ENCODE data around the gene ZSWIM4. TPM values are rescaled to one million over a fixed set of nuclear protein-coding genes. Genes with fewer than 3 reads are reported as not detected.

Gene ZSWIM4
- total and polyA plus RNA-seq, 10 of the 15 experiments (the other 5 are each of a cell fraction or from before 2014, with no cell fraction given) = 0.73 to 11.1 (median 1.8) TPM; not detected in 2

DNA sequence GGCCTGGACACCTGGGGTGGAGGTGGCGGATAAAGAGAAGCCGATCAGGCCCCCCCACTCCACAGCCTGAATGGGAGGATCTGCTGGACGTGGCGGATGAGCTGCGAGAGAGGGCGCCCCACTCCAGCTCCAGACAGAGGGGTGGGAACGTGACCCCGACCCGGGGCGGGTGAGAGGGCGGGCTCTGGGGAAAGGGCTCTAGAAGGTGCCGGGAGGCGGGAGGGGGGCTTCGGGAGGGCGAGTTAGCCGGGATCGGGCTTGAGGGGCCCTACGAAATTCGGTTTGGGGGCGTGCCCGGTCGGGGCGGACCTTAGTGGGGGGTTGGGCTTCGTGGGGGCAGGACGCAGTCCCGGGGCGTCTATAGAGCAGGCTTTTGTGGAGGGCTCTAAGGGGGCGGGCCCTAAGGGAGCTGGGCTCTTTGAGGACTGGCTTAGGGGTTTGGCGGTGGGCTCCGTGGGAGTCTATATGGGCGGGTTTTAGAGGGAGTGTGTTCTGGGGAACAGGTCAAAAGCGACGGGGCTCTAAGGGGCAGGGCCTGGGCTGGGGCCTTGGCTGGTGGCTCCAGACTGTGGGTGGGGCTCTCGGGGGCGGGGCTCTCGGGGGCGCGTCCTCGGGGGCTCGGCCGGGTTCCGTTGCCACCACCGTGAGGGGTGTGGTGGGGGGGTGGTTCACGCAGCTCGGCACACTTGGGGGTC, 77.6 kb downstream of the ZSWIM4 start:
- H3K9me3 ChIP-seq (replicated peaks; ENCODE audit: control insufficient read depth, insufficient read depth, low read length) = no peaks in the 10 kb centered on the region
- no peak overlapping the region for H3K9ac ChIP-seq (ENCODE audit: control insufficient read depth, insufficient read depth, low read length)
- peak overlapping the region; percentile 44 for H2AFZ ChIP-seq (ENCODE audit: control insufficient read depth, low read depth, low read length)
- intact Hi-C loops (cut with micrococcal nuclease; ENCODE audit: unreplicated experiment) (no loop called here), in situ Hi-C loops (cut with MboI) (no loop called here)
- peak overlapping the region; percentile 48; the same call in 1 of the 2 replicates for H3K4me2 ChIP-seq (ENCODE audit: control insufficient read depth, insufficient read depth)
- FAIRE-seq (no peak), ATAC-seq (peak; percentile 78), DNase-seq (ENCODE audit: low read depth, low spot score) (no peak)
- 6% methylated on average over 31 of the region's 45 CpGs for WGBS (ENCODE audit: insufficient coverage, insufficient replicate concordance, low lambda C conversion rate, missing lambda C conversion rate)
- BruUV-seq (replicated peaks) = no TSS peak
- ChIA-PET CTCF (interaction anchor here (0.6 to 3.1 kb wide), 3 partner anchors 10 to 98 kb away, joined by 3 to 13 read pairs (median 3); partner anchors contain the start of gene C19orf53), RAD21 (ENCODE audit: unreplicated experiment) (interaction anchor here (0.6 to 3.1 kb wide), 7 partner anchors 10 to 708 kb away, joined by 3 to 13 read pairs (median 4); no protein-coding TSS in a partner anchor), POLR2A (interaction anchor here (0.6 to 1.0 kb wide), 4 partner anchors 10 to 243 kb away, joined by 3 to 5 read pairs (median 3); no protein-coding TSS in a partner anchor), SMC1A (ENCODE audit: uncharacterized antibody, unreplicated experiment) (interaction anchor here (1.0 to 1.5 kb wide), 2 partner anchors 204 to 275 kb away, joined by 3 read pairs; no protein-coding TSS in a partner anchor)
- TF ChIP-seq FOS (IDR thresholded peaks at IDR 0.05; ENCODE audit: borderline replicate concordance, extremely low read depth, insufficient read length) (no peak), CREB1 (IDR thresholded peaks at IDR 0.05; ENCODE audit: low read depth) (no peak), YBX1 (IDR thresholded peaks at IDR 0.05) (no peak), IKZF1 (conservative IDR thresholded peaks at IDR 0.05) (no peak), BHLHE40 (IDR thresholded peaks at IDR 0.05; ENCODE audit: borderline replicate concordance in 1 of 2, low read depth in 2 of 2, low read length in 1 of 2) (peak in 1 of 2 experiments; percentile 54; a peak in 1 of 4 replicates)
- TF ChIP-seq, protein P1, sequence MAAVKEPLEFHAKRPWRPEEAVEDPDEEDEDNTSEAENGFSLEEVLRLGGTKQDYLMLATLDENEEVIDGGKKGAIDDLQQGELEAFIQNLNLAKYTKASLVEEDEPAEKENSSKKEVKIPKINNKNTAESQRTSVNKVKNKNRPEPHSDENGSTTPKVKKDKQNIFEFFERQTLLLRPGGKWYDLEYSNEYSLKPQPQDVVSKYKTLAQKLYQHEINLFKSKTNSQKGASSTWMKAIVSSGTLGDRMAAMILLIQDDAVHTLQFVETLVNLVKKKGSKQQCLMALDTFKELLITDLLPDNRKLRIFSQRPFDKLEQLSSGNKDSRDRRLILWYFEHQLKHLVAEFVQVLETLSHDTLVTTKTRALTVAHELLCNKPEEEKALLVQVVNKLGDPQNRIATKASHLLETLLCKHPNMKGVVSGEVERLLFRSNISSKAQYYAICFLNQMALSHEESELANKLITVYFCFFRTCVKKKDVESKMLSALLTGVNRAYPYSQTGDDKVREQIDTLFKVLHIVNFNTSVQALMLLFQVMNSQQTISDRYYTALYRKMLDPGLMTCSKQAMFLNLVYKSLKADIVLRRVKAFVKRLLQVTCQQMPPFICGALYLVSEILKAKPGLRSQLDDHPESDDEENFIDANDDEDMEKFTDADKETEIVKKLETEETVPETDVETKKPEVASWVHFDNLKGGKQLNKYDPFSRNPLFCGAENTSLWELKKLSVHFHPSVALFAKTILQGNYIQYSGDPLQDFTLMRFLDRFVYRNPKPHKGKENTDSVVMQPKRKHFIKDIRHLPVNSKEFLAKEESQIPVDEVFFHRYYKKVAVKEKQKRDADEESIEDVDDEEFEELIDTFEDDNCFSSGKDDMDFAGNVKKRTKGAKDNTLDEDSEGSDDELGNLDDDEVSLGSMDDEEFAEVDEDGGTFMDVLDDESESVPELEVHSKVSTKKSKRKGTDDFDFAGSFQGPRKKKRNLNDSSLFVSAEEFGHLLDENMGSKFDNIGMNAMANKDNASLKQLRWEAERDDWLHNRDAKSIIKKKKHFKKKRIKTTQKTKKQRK (IDR thresholded peaks at IDR 0.05; ENCODE audit: low read depth, low read length) = no peak
- TF ChIP-seq, protein P2, sequence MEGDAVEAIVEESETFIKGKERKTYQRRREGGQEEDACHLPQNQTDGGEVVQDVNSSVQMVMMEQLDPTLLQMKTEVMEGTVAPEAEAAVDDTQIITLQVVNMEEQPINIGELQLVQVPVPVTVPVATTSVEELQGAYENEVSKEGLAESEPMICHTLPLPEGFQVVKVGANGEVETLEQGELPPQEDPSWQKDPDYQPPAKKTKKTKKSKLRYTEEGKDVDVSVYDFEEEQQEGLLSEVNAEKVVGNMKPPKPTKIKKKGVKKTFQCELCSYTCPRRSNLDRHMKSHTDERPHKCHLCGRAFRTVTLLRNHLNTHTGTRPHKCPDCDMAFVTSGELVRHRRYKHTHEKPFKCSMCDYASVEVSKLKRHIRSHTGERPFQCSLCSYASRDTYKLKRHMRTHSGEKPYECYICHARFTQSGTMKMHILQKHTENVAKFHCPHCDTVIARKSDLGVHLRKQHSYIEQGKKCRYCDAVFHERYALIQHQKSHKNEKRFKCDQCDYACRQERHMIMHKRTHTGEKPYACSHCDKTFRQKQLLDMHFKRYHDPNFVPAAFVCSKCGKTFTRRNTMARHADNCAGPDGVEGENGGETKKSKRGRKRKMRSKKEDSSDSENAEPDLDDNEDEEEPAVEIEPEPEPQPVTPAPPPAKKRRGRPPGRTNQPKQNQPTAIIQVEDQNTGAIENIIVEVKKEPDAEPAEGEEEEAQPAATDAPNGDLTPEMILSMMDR (IDR thresholded peaks at IDR 0.05 in 2 of 3, conservative IDR thresholded peaks at IDR 0.05 in 1 of 3; ENCODE audit: control insufficient read depth in 2 of 3, extremely low read depth in 1 of 3, insufficient read depth in 1 of 3, low read depth in 3 of 3, low read length in 3 of 3) = peak; percentile 6 to 24 (median 11); a peak in 2 of 6 replicates
- H3K27me3 ChIP-seq (replicated peaks in 1 of 2; ENCODE audit: control insufficient read depth in 2 of 2, insufficient read depth in 2 of 2, low read length in 1 of 2) = no peaks in the 10 kb centered on the region
- H4K20me1 ChIP-seq (ENCODE audit: control insufficient read depth, insufficient read depth) = no peaks in the 10 kb centered on the region
- no peaks in the 10 kb centered on the region for H3K36me3 ChIP-seq (ENCODE audit: control insufficient read depth in 2 of 2, insufficient read depth in 2 of 2, low read length in 1 of 2)
- peak overlapping the region; percentile 47 for H3K4me3 ChIP-seq
- H3K27ac ChIP-seq (ENCODE audit: control insufficient read depth, insufficient read depth) = no peak overlapping the region
- H3K4me1 ChIP-seq (ENCODE audit: control insufficient read depth, insufficient read depth, low read length) = no peaks in the 10 kb centered on the region
- H3K79me2 ChIP-seq (ENCODE audit: control insufficient read depth, insufficient read depth, low read length) = no peaks in the 10 kb centered on the region

All from GM12878 (cell line).